GM12865 (cell line): ENCODE results near the gene PRIMA1.

ENCODE experiments used
- DNase-seq: peaks from one replicate; pipeline ENCODE4 v3.0.0; 2010; ENCODE audit warnings: low read depth
- H3K4me3 ChIP-seq: 2 replicates; pipeline ENCODE4 v1.5.1; 2011; ENCODE audit warnings: mild to moderate bottlenecking, low read depth, low read length, control low read depth
- CTCF ChIP-seq: IDR thresholded peaks from 2 replicates; pipeline ENCODE4 v1.5.1; 2011; ENCODE audit warnings: low read length, control low read depth, low read depth, inconsistent platforms; ENCODE audit not compliant: insufficient read depth; ENCODE audit errors: missing control alignments

Gene PRIMA1

GRCh38 chr14:93712838-93713724 is 75.2 kb downstream of the PRIMA1 start:
- TF ChIP-seq CTCF, result no peak
- H3K4me3 ChIP-seq, result no peak overlapping the region
- no peak for DNase-seq

GRCh38 chr14:93712079-93712837 is 76.0 kb downstream of the PRIMA1 start:
- no peak for DNase-seq
- H3K4me3 ChIP-seq, result no peak overlapping the region
- TF ChIP-seq CTCF, result no peak

GRCh38 chr14:93709249-93709648 is 79.0 kb downstream of the PRIMA1 start:
- no peak overlapping the region for H3K4me3 ChIP-seq
- no peak for DNase-seq
- no peak for TF ChIP-seq CTCF

GRCh38 chr14:93708800-93709199 is 79.5 kb downstream of the PRIMA1 start:
- no peak overlapping the region for H3K4me3 ChIP-seq
- TF ChIP-seq CTCF, result no peak
- DNase-seq, result no peak

GRCh38 chr14:93708311-93708734 is 80.0 kb downstream of the PRIMA1 start:
- DNase-seq, result no peak
- H3K4me3 ChIP-seq, result no peak overlapping the region
- TF ChIP-seq CTCF, result no peak

GRCh38 chr14:93707475-93707874 is 80.8 kb downstream of the PRIMA1 start:
- H3K4me3 ChIP-seq, result no peak overlapping the region
- no peak for TF ChIP-seq CTCF
- no peak for DNase-seq
